Measurements from ENCODE around the gene ECPAS.

DNA sequence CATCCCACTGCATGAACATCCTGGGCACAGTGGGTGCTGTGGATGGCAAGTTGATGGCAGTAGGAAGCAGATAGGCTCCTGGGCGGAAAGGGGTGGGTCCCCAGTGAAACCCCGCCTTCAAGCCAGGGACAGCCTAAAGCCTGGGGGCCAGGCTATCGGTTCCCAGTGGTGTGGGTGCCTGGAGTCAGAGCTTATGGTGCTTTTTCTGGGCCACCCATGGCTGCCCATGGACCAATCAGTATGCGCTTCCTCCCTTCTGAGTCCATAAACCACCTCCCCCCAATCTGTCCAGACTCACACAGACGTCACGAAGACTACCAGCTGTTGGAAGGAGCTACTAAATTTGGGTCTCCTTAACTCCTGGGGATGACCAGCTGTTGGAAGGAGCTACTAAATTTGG is 17.5 kb upstream of the ECPAS start:
- TF ChIP-seq, protein P1, sequence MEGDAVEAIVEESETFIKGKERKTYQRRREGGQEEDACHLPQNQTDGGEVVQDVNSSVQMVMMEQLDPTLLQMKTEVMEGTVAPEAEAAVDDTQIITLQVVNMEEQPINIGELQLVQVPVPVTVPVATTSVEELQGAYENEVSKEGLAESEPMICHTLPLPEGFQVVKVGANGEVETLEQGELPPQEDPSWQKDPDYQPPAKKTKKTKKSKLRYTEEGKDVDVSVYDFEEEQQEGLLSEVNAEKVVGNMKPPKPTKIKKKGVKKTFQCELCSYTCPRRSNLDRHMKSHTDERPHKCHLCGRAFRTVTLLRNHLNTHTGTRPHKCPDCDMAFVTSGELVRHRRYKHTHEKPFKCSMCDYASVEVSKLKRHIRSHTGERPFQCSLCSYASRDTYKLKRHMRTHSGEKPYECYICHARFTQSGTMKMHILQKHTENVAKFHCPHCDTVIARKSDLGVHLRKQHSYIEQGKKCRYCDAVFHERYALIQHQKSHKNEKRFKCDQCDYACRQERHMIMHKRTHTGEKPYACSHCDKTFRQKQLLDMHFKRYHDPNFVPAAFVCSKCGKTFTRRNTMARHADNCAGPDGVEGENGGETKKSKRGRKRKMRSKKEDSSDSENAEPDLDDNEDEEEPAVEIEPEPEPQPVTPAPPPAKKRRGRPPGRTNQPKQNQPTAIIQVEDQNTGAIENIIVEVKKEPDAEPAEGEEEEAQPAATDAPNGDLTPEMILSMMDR (conservative IDR thresholded peaks at IDR 0.05) = no peak
- TF ChIP-seq EZH2 (IDR thresholded peaks at IDR 0.05; ENCODE audit: low read depth) = no peak

All from PC-9 (cell line).